ENCODE measurements around the gene SRF.

Gene SRF

GRCh38 chr6:43217351-43217750, 46.3 kb downstream of the SRF start:
- Mint-ChIP-seq H3K4me3 (no peak overlapping the region), H3K9me3 (no peaks in the 10 kb centered on the region), H3K4me1 (peaks cover 14% of the 10 kb centered on the region), H3K27me3 (ENCODE audit: low read depth, poor library complexity) (peaks cover 4% of the 10 kb centered on the region), H3K27ac (no peak overlapping the region), H3K36me3 (ENCODE audit: low read depth) (peaks cover 33% of the 10 kb centered on the region)
- no peak for DNase-seq
- TF ChIP-seq CTCF (IDR thresholded peaks at IDR 0.05), result no peak

- Mint-ChIP-seq H3K4me3 (no peak overlapping the region), H3K36me3 (ENCODE audit: low read depth) (peaks cover 27% of the 10 kb centered on the region), H3K27me3 (ENCODE audit: low read depth, poor library complexity) (peaks cover 2% of the 10 kb centered on the region), H3K9me3 (no peaks in the 10 kb centered on the region), H3K4me1 (peaks cover 14% of the 10 kb centered on the region), H3K27ac (no peak overlapping the region)
- no peak for DNase-seq
- no peak for TF ChIP-seq CTCF (IDR thresholded peaks at IDR 0.05)
These were observed 48.0 kb downstream of the SRF start for GRCh38 chr6:43219119-43219518.

GRCh38 chr6:43219814-43220213, 48.7 kb downstream of the SRF start:
- DNase-seq, result no peak

GRCh38 chr6:43220439-43220951, 49.4 kb downstream of the SRF start:
- peaks cover 25% of the 10 kb centered on the region for H3K36me3 Mint-ChIP-seq (ENCODE audit: low read depth)
- no peak for DNase-seq
- H3K9me3 Mint-ChIP-seq, result no peaks in the 10 kb centered on the region
- H3K27ac Mint-ChIP-seq, result no peak overlapping the region
- H3K4me1 Mint-ChIP-seq, result peaks cover 14% of the 10 kb centered on the region
- H3K27me3 Mint-ChIP-seq (ENCODE audit: low read depth, poor library complexity), result peaks cover 2% of the 10 kb centered on the region
- H3K4me3 Mint-ChIP-seq, result no peak overlapping the region
- TF ChIP-seq CTCF (IDR thresholded peaks at IDR 0.05), result no peak

More at GRCh38 chr6:43219814-43220213, 48.7 kb downstream of the SRF start:
- H3K27me3 Mint-ChIP-seq (ENCODE audit: low read depth, poor library complexity), result peaks cover 2% of the 10 kb centered on the region
- no peak for TF ChIP-seq CTCF (IDR thresholded peaks at IDR 0.05)
- no peaks in the 10 kb centered on the region for H3K9me3 Mint-ChIP-seq
- peaks cover 27% of the 10 kb centered on the region for H3K36me3 Mint-ChIP-seq (ENCODE audit: low read depth)
- H3K27ac Mint-ChIP-seq, result no peak overlapping the region
- no peak overlapping the region for H3K4me3 Mint-ChIP-seq
- H3K4me1 Mint-ChIP-seq, result peaks cover 14% of the 10 kb centered on the region

- DNase-seq, result no peak
- peaks cover 2% of the 10 kb centered on the region for H3K27me3 Mint-ChIP-seq (ENCODE audit: low read depth, poor library complexity)
These were observed 50.2 kb downstream of the SRF start for GRCh38 chr6:43221046-43221972.

More at GRCh38 chr6:43221046-43221972, 50.2 kb downstream of the SRF start:
- H3K36me3 Mint-ChIP-seq (ENCODE audit: low read depth), result peaks cover 29% of the 10 kb centered on the region
- H3K4me3 Mint-ChIP-seq, result no peak overlapping the region
- no peak for TF ChIP-seq CTCF (IDR thresholded peaks at IDR 0.05)
- H3K9me3 Mint-ChIP-seq, result no peaks in the 10 kb centered on the region
- H3K27ac Mint-ChIP-seq, result no peak overlapping the region
- H3K4me1 Mint-ChIP-seq, result peaks cover 14% of the 10 kb centered on the region

All from nephron progenitor cell (in vitro differentiated cells).